OCI-LY3 (cell line): ENCODE data around the gene LHFPL3.

ENCODE experiments used
- H2AFZ ChIP-seq: fragments of 200-600, 300-600 bp; shearing (Covaris generic); 2 replicates; pipeline ENCODE4 v1.6.0; 2014; ENCODE audit warnings: antibody characterized with exemption, low read depth, low read length
- H3K27ac ChIP-seq: fragments of 200-600, 300-600 bp; sonication (generic); 2 replicates; pipeline ENCODE4 v1.5.1; 2014; ENCODE audit warnings: mild to moderate bottlenecking, low read length, moderate library complexity, mixed read lengths
- H3K27me3 ChIP-seq: fragments of 200-600, 300-600 bp; sonication (generic); 2 replicates; pipeline ENCODE4 v1.6.1; 2014; ENCODE audit warnings: low read depth, low read length, mixed read lengths
- H3K36me3 ChIP-seq: fragments of 200-600, 300-600 bp; sonication (generic); replicated peaks from 2 replicates; pipeline ENCODE3; 2014; ENCODE audit warnings: low read depth, low read length, mixed read lengths
- H3K4me1 ChIP-seq: fragments of 300-600, 200-600 bp; sonication (generic); 2 replicates; pipeline ENCODE4 v1.6.1; 2014; ENCODE audit warnings: low read length, mixed read lengths
- H3K4me2 ChIP-seq: fragments of 200-600, 300-600 bp; sonication (generic); 2 replicates; pipeline ENCODE4 v1.6.1; 2014; ENCODE audit warnings: low read length, mixed read lengths
- H3K4me3 ChIP-seq: fragments of 300-600, 200-600 bp; sonication (generic); 2 replicates; pipeline ENCODE4 v1.5.1; 2014; ENCODE audit warnings: antibody characterized with exemption, mild to moderate bottlenecking, low read length, moderate library complexity
- H3K79me2 ChIP-seq: fragments of 300-600, 200-600 bp; shearing (Covaris generic); 2 replicates; pipeline ENCODE4 v1.6.1; 2014; ENCODE audit warnings: mild to moderate bottlenecking, low read length, mixed read lengths
- H3K9ac ChIP-seq: fragments of 300-600, 200-600 bp; shearing (Covaris generic); 2 replicates; pipeline ENCODE4 v1.6.0; 2014; ENCODE audit warnings: mild to moderate bottlenecking, low read length, moderate library complexity
- H3K9me3 ChIP-seq: fragments of 200-600, 300-600 bp; shearing (Covaris generic); 2 replicates; pipeline ENCODE4 v1.6.1; 2014; ENCODE audit warnings: low read length, mixed read lengths; ENCODE audit not compliant: insufficient read depth
- H4K20me1 ChIP-seq: fragments of 200-600, 300-600 bp; sonication (generic); 2 replicates; pipeline ENCODE4 v1.6.1; 2016; ENCODE audit warnings: low read length, mixed read lengths; ENCODE audit not compliant: insufficient read depth
- CTCF ChIP-seq: fragments of 200-600, 300-600 bp; sonication (generic); IDR thresholded peaks from 2 replicates; pipeline ENCODE4 v1.5.1; 2014; ENCODE audit warnings: antibody characterized with exemption, low read length, low read depth
- EZH2phosphoT487 ChIP-seq: fragments of 200-600 bp; shearing (Covaris generic); IDR thresholded peaks from 2 replicates; pipeline ENCODE4 v1.6.1; 2018; ENCODE audit warnings: antibody characterized with exemption, mixed run types, low read depth

The LHFPL3 gene

GRCh38 chr7:104839842-104840241 lies 511.4 kb downstream of the LHFPL3 start:
- Histone ChIP-seq H3K4me1 (peaks cover 25% of the 10 kb centered on the region), H3K9ac (no peak overlapping the region), H3K79me2 (no peaks in the 10 kb centered on the region), H3K4me2 (no peak overlapping the region), H2AFZ (no peak overlapping the region), H4K20me1 (no peaks in the 10 kb centered on the region), H3K9me3 (no peaks in the 10 kb centered on the region), H3K36me3 (no peaks in the 10 kb centered on the region), H3K27ac (no peak overlapping the region), H3K4me3 (no peak overlapping the region), H3K27me3 (no peaks in the 10 kb centered on the region)
- TF ChIP-seq CTCF, result no peak
- no peak for TF ChIP-seq EZH2phosphoT487

GRCh38 chr7:104841798-104842197 lies 513.4 kb downstream of the LHFPL3 start:
- no peaks in the 10 kb centered on the region for H4K20me1 ChIP-seq
- H3K4me3 ChIP-seq, result no peak overlapping the region
- H3K36me3 ChIP-seq, result no peaks in the 10 kb centered on the region
- H3K27me3 ChIP-seq, result no peaks in the 10 kb centered on the region
- H3K27ac ChIP-seq, result no peak overlapping the region
- peaks cover 29% of the 10 kb centered on the region for H3K4me1 ChIP-seq
- no peaks in the 10 kb centered on the region for H3K9me3 ChIP-seq
- no peaks in the 10 kb centered on the region for H3K79me2 ChIP-seq
- TF ChIP-seq CTCF (no peak), EZH2phosphoT487 (no peak)
- no peak overlapping the region for H3K4me2 ChIP-seq
- no peak overlapping the region for H2AFZ ChIP-seq
- H3K9ac ChIP-seq, result no peak overlapping the region

GRCh38 chr7:104843198-104843597 lies 514.8 kb downstream of the LHFPL3 start:
- Histone ChIP-seq H3K4me1 (peaks cover 32% of the 10 kb centered on the region), H3K27ac (no peak overlapping the region), H3K9ac (no peak overlapping the region), H3K4me2 (no peak overlapping the region), H3K79me2 (no peaks in the 10 kb centered on the region), H3K9me3 (no peaks in the 10 kb centered on the region), H3K27me3 (no peaks in the 10 kb centered on the region), H3K36me3 (no peaks in the 10 kb centered on the region), H4K20me1 (no peaks in the 10 kb centered on the region), H3K4me3 (no peak overlapping the region), H2AFZ (no peak overlapping the region)
- TF ChIP-seq EZH2phosphoT487 (no peak), CTCF (no peak)

GRCh38 chr7:104845557-104845956 lies 517.2 kb downstream of the LHFPL3 start:
- TF ChIP-seq EZH2phosphoT487, result no peak
- no peak for TF ChIP-seq CTCF
- Histone ChIP-seq H3K79me2 (no peaks in the 10 kb centered on the region), H3K9me3 (no peaks in the 10 kb centered on the region), H4K20me1 (no peaks in the 10 kb centered on the region), H3K9ac (no peak overlapping the region), H3K27me3 (no peaks in the 10 kb centered on the region), H3K27ac (no peak overlapping the region), H3K4me1 (peaks cover 32% of the 10 kb centered on the region), H2AFZ (no peak overlapping the region), H3K36me3 (no peaks in the 10 kb centered on the region), H3K4me2 (no peak overlapping the region), H3K4me3 (no peak overlapping the region)
